Nephron (organoid): ENCODE results near the gene NRG2.

Experiments
- H3K27ac Mint-ChIP-seq, 3 experiments: 2 replicates each; pipeline ENCODE4 v1.8.0; 2020; ENCODE audit warnings: mixed read lengths in 3 of 3, mild to moderate bottlenecking in 2 of 3, moderate library complexity in 1 of 3
- H3K27me3 Mint-ChIP-seq: 2 replicates; pipeline ENCODE4 v1.8.0; 2021; ENCODE audit warnings: low read depth, mild to moderate bottlenecking, moderate library complexity, mixed read lengths
- H3K36me3 Mint-ChIP-seq: 2 replicates; pipeline ENCODE4 v1.8.0; 2020; ENCODE audit warnings: low read depth, mixed read lengths
- H3K4me1 Mint-ChIP-seq: 2 replicates; pipeline ENCODE4 v1.8.0; 2020; ENCODE audit warnings: mixed read lengths
- H3K4me3 Mint-ChIP-seq, 3 experiments: 2 replicates each; pipeline ENCODE4 v1.8.0; 2020; ENCODE audit warnings: mild to moderate bottlenecking in 3 of 3, mixed read lengths in 3 of 3, moderate library complexity in 2 of 3
- H3K9me3 Mint-ChIP-seq: 2 replicates; pipeline ENCODE4 v1.8.0; 2020; ENCODE audit warnings: mixed read lengths
- TF ChIP-seq, protein P1 (sequence below), 3 experiments: fragments of 200-600 bp; sonication (generic); IDR thresholded peaks; one replicate each; pipeline ENCODE4 v1.5.0; 2021; ENCODE audit warnings: antibody characterized with exemption in 3 of 3; ENCODE audit not compliant: unreplicated experiment in 3 of 3

The NRG2 gene

DNA sequence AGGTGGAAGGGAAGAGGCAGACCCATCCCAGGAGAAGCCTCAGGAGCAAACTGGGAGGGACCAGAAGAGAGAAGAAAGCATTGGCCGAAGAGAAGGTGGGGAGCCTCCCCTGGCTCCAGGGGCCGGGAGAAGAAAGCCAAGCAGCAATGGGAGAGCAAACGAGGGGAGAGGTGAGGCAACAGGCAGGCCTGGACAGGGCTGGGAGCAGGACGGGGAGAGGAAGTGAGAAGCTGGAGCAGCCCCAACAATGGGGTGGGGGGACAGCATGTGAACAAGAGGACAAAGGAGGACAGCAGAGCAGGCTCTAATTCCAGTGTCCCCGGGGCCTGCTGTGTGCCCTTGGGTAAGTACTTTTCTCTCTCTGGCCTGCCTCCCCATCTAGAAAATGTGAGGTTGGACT lies 132.2 kb downstream of the NRG2 start:
- H3K4me1 Mint-ChIP-seq, result no peaks in the 10 kb centered on the region
- TF ChIP-seq, protein P1, sequence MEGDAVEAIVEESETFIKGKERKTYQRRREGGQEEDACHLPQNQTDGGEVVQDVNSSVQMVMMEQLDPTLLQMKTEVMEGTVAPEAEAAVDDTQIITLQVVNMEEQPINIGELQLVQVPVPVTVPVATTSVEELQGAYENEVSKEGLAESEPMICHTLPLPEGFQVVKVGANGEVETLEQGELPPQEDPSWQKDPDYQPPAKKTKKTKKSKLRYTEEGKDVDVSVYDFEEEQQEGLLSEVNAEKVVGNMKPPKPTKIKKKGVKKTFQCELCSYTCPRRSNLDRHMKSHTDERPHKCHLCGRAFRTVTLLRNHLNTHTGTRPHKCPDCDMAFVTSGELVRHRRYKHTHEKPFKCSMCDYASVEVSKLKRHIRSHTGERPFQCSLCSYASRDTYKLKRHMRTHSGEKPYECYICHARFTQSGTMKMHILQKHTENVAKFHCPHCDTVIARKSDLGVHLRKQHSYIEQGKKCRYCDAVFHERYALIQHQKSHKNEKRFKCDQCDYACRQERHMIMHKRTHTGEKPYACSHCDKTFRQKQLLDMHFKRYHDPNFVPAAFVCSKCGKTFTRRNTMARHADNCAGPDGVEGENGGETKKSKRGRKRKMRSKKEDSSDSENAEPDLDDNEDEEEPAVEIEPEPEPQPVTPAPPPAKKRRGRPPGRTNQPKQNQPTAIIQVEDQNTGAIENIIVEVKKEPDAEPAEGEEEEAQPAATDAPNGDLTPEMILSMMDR (IDR thresholded peaks at IDR 0.05; ENCODE audit: unreplicated experiment in 3 of 3), result no peak
- H3K36me3 Mint-ChIP-seq, result no peaks in the 10 kb centered on the region
- H3K4me3 Mint-ChIP-seq, result no peak overlapping the region
- H3K27me3 Mint-ChIP-seq, result peaks cover 8% of the 10 kb centered on the region
- no peak overlapping the region for H3K27ac Mint-ChIP-seq
- H3K9me3 Mint-ChIP-seq, result no peaks in the 10 kb centered on the region

DNA sequence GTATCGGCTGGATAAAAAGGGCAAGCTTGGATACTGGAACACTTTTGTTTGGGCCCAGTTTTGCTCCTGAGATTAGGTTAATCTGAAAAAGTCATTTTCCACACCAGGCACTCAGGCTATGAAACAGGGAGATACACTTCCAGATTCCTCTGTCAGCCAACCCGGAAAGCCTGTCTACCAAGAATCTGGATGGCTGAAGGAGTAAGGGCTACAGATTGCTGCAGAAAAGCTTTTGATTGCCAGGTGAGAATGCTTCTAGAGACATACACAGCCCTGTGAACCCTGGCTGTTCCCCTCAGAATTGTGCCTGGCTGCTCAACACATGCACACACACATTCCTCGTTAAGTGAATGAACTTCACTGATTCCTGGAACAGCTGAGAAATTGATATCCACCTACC lies 133.1 kb downstream of the NRG2 start:
- H3K36me3 Mint-ChIP-seq, result no peaks in the 10 kb centered on the region
- H3K9me3 Mint-ChIP-seq, result no peaks in the 10 kb centered on the region
- H3K4me3 Mint-ChIP-seq, result no peak overlapping the region
- peaks cover 10% of the 10 kb centered on the region for H3K27me3 Mint-ChIP-seq
- H3K27ac Mint-ChIP-seq, result no peak overlapping the region
- TF ChIP-seq, protein P1 (IDR thresholded peaks at IDR 0.05; ENCODE audit: unreplicated experiment in 3 of 3), result no peak
- peaks cover 5% of the 10 kb centered on the region for H3K4me1 Mint-ChIP-seq

DNA sequence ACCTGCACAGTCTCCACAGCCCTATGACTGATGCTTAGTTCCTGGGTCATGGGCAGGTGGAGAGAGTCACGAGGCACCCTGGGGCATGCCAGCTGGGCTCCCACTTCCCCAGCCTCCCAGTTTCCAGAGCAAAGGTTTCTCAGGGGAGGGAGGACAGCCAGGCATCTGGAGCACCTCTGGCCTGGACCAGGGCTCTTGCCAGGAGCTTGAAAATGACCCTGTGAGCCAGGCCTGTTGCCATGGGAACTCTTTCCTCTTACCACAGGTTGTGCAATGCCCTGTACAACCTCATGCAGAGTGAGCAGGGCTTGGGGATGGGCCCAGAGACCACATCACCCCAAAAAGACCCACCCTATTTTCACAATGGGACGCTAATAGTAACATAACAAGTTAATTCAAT lies 134.3 kb downstream of the NRG2 start:
- no peaks in the 10 kb centered on the region for H3K36me3 Mint-ChIP-seq
- H3K27ac Mint-ChIP-seq, result no peak overlapping the region
- no peaks in the 10 kb centered on the region for H3K9me3 Mint-ChIP-seq
- H3K4me3 Mint-ChIP-seq, result no peak overlapping the region
- peaks cover 6% of the 10 kb centered on the region for H3K4me1 Mint-ChIP-seq
- H3K27me3 Mint-ChIP-seq, result peaks cover 7% of the 10 kb centered on the region
- TF ChIP-seq, protein P1 (IDR thresholded peaks at IDR 0.05; ENCODE audit: unreplicated experiment in 3 of 3), result no peak

DNA sequence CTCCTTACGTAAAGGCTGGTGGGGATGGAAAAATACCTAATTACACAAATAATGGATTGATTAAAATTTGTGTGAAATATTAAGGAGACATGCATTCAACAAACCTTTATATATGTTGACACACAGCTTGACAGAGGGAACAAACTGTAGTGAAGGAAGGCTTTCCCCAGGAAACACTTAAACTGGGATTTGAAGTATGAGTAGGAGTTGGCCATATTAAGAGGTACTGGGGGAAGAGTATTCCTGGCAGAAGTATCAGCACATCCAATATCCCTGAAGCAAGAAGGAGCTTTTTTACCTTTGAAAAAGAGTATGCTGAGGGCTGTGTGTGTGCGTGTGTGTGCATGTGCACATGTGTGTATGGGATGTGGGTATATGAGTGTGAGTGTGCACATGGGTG lies 136.4 kb downstream of the NRG2 start:
- Mint-ChIP-seq H3K36me3 (no peaks in the 10 kb centered on the region), H3K27me3 (peaks cover 28% of the 10 kb centered on the region), H3K27ac (no peak overlapping the region), H3K9me3 (no peaks in the 10 kb centered on the region), H3K4me3 (no peak overlapping the region), H3K4me1 (peaks cover 13% of the 10 kb centered on the region)
- TF ChIP-seq, protein P1 (IDR thresholded peaks at IDR 0.05; ENCODE audit: unreplicated experiment in 3 of 3), result no peak

DNA sequence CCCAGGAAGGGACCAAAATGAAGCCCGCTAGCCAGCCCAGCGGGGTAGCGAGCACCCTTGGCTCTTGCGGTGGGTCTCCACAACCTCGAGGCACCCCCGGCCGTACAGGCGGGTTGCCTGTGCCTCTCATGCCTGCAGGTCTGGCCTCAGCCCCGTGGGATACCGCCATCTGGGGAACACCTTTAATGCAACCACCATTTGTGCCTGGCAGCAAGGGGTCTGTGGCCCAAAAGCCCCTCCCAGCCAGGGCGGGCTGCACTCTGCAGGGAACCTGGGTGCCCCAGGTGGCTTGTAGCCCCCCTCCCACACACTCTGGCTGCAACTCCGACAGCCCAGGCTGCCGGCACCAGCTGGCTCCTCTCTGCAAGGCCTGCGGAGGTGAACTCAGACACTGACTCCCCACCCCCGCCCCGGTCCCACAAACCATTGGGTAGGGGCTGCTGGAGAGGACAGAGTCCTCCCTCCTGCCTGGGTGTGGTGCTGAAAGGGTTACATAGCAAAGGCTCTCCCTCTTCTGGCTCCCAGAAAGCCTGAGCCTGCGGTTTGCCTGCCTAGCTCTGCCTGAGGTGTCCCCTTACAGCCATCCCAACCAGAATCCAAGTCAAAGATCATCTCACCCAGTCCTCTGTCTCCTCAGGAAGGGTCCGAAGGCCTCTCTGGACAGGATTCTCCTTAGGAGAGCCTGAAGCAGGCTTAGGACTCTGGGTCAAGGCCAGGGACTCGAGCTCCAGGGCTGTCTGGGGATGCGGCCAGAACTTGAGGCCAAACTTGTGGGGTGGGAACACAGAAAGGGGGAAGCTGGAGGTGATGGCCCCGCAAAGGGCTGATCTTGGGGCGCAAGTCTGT lies 138.1 kb downstream of the NRG2 start:
- H3K4me3 Mint-ChIP-seq, result peak overlapping the region in 2 of 3 experiments; percentile 52 to 71
- no peaks in the 10 kb centered on the region for H3K9me3 Mint-ChIP-seq
- peaks cover 13% of the 10 kb centered on the region for H3K4me1 Mint-ChIP-seq
- TF ChIP-seq, protein P1 (IDR thresholded peaks at IDR 0.05; ENCODE audit: unreplicated experiment in 3 of 3), result no peak
- H3K27ac Mint-ChIP-seq, result peak overlapping the region in 2 of 3 experiments; percentile 36 to 73
- H3K36me3 Mint-ChIP-seq, result no peaks in the 10 kb centered on the region
- H3K27me3 Mint-ChIP-seq, result peaks cover 44% of the 10 kb centered on the region

DNA sequence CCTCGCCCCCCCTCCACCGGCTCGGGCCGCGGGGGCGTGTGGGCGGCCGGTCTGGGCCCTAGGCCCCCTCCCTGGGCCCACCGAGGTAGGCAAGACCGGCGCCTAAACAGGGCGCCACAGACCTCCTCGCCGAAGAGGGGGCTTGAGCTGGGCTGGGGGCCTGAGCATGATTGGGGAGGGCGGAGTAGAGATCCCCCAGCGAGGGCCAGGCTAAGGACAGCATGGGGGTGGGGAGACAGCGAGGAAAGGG lies 138.6 kb downstream of the NRG2 start:
- Mint-ChIP-seq H3K36me3 (no peaks in the 10 kb centered on the region), H3K27me3 (peaks cover 48% of the 10 kb centered on the region), H3K4me1 (peaks cover 13% of the 10 kb centered on the region), H3K27ac (no peak overlapping the region), H3K4me3 (peak overlapping the region in 2 of 3 experiments; percentile 52 to 71), H3K9me3 (no peaks in the 10 kb centered on the region)
- TF ChIP-seq, protein P1 (IDR thresholded peaks at IDR 0.05; ENCODE audit: unreplicated experiment in 3 of 3), result no peak
